Measurements from ENCODE around the gene WDFY3. TPM values are rescaled to one million over a fixed set of nuclear protein-coding genes. Genes with fewer than 3 reads are reported as not detected.

Gene WDFY3
- total and polyA plus RNA-seq, 2 of the 4 experiments (the other 2 are of a cell fraction) = 12.5 to 58.1 TPM

- Histone ChIP-seq H3K4me1 (ENCODE audit: control insufficient read depth, insufficient read depth, low read length) (no peaks in the 10 kb centered on the region; the same call in 1 of the 2 replicates), H3K23ac (ENCODE audit: low read depth, low read length) (no peak overlapping the region), H4K5ac (ENCODE audit: low read depth, low read length) (no peak overlapping the region), H3K4me2 (ENCODE audit: low read depth, low read length) (no peak overlapping the region), H3K27ac (ENCODE audit: insufficient read depth, low read length) (no peak overlapping the region), H3K14ac (replicated peaks; ENCODE audit: low read depth, low read length) (no peak overlapping the region), H3K27me3 (ENCODE audit: control insufficient read depth, insufficient read depth, low read length) (no peaks in the 10 kb centered on the region), H4K8ac (ENCODE audit: low read depth in 2 of 2, low read length in 2 of 2) (no peak overlapping the region), H2BK20ac (ENCODE audit: low read depth, low read length) (no peak overlapping the region), H3K56ac (ENCODE audit: extremely low read depth, insufficient read depth, low read length) (no peak overlapping the region), H3K9me3 (ENCODE audit: control insufficient read depth, insufficient read depth, low read length) (no peaks in the 10 kb centered on the region), H2AFZ (replicated peaks; ENCODE audit: low read length, poor library complexity) (no peak overlapping the region), H2AK9ac (replicated peaks; ENCODE audit: low read depth, low read length, poor library complexity) (no peak overlapping the region), H3K9me1 (ENCODE audit: insufficient read depth, low read length) (no peaks in the 10 kb centered on the region), H2BK15ac (ENCODE audit: low read depth, low read length) (no peak overlapping the region), H4K91ac (ENCODE audit: insufficient read depth, low read depth, low read length) (no peak overlapping the region), H3K9ac (ENCODE audit: low read depth, low read length) (no peak overlapping the region), H4K20me1 (ENCODE audit: insufficient read depth, low read length) (no peaks in the 10 kb centered on the region; the same call in 1 of the 2 replicates), H3K18ac (ENCODE audit: low read depth, low read length) (no peak overlapping the region), H3K36me3 (ENCODE audit: control insufficient read depth, insufficient read depth, low read length) (peaks cover 5% of the 10 kb centered on the region), H3K4me3 (ENCODE audit: insufficient read depth, low read depth, low read length) (no peak overlapping the region), H2BK5ac (ENCODE audit: low read depth, low read length, poor library complexity, severe bottlenecking) (no peak overlapping the region), H3K4ac (ENCODE audit: low read depth, low read length) (no peak overlapping the region), H3K79me1 (ENCODE audit: low read depth in 1 of 2, low read length in 2 of 2) (peaks cover 29 to 55% of the 10 kb centered on the region in 2 experiments), H2BK120ac (ENCODE audit: low read depth, low read length) (no peak overlapping the region), H2AK5ac (ENCODE audit: low read depth, low read length) (no peak overlapping the region)
- DNase-seq (no peak), ATAC-seq (ENCODE audit: low read depth) (no peak)
- POLR2A ChIA-PET (ENCODE audit: unreplicated experiment) = no interaction called here
- in situ Hi-C loops (cut with MboI; ENCODE audit: low sequenced_read_pairs) (no loop called here), intact Hi-C loops (cut with micrococcal nuclease) (no loop called here), dilution Hi-C loops (cut with HindIII; ENCODE audit: low sequenced_read_pairs, unreplicated experiment) (no loop called here)
- CTCF ChIA-PET = no interaction called here
- WGBS, 2 experiments (ENCODE audit: extremely low coverage in 2 of 2, insufficient read length in 1 of 2) = no CpG with 5 or more reads among the region's 1 CpG
- TF ChIP-seq FOS (IDR thresholded peaks at IDR 0.05; ENCODE audit: low read depth, low read length) (no peak), ELK1 (IDR thresholded peaks at IDR 0.05; ENCODE audit: borderline replicate concordance, low read depth, low read length) (no peak), RCOR1 (IDR thresholded peaks at IDR 0.05; ENCODE audit: insufficient replicate concordance, low read length) (no peak), MAZ (IDR thresholded peaks at IDR 0.05; ENCODE audit: borderline replicate concordance, low read depth, low read length) (no peak), USF2 (IDR thresholded peaks at IDR 0.05; ENCODE audit: low read depth, low read length) (no peak), RAD21 (IDR thresholded peaks at IDR 0.05; ENCODE audit: low read length) (no peak), CTCF (conservative IDR thresholded peaks at IDR 0.05; ENCODE audit: low read depth, low read length) (no peak), MAFK (IDR thresholded peaks at IDR 0.05; ENCODE audit: low read depth, low read length) (no peak), SMC3 (IDR thresholded peaks at IDR 0.05; ENCODE audit: low read depth, low read length) (no peak), CHD1 (IDR thresholded peaks at IDR 0.05; ENCODE audit: low read depth, low read length) (no peak)
- BruUV-seq (replicated peaks) = no TSS peak
These were observed 34.0 kb downstream of the WDFY3 start for GRCh38 chr4:84932462-84932861.
